Type B pancreatic cell (in vitro differentiated cells): ENCODE measurements around the gene THRB. TPM values are rescaled to one million over a fixed set of nuclear protein-coding genes. Genes with fewer than 3 reads are reported as not detected.

Source experiments
- DNase-seq: peaks from one replicate; pipeline ENCODE4 v3.0.0; 2021; ENCODE audit warnings: mixed read lengths; ENCODE audit not compliant: unreplicated experiment; ENCODE audit errors: extremely low spot score
- H3K27ac Mint-ChIP-seq: 2 replicates; pipeline ENCODE4 v1.8.0; 2021; ENCODE audit warnings: mild to moderate bottlenecking, mixed read lengths
- H3K27me3 Mint-ChIP-seq: 2 replicates; pipeline ENCODE4 v1.8.0; 2021; ENCODE audit warnings: mixed read lengths
- H3K36me3 Mint-ChIP-seq: 2 replicates; pipeline ENCODE4 v1.8.0; 2021; ENCODE audit warnings: mixed read lengths
- H3K4me1 Mint-ChIP-seq: one replicate; pipeline ENCODE4 v1.8.0; 2021; ENCODE audit warnings: mixed read lengths; ENCODE audit not compliant: unreplicated experiment
- H3K4me3 Mint-ChIP-seq: 2 replicates; pipeline ENCODE4 v1.8.0; 2021; ENCODE audit warnings: mild to moderate bottlenecking, mixed read lengths
- H3K9me3 Mint-ChIP-seq: 2 replicates; pipeline ENCODE4 v1.8.0; 2021; ENCODE audit warnings: mixed read lengths
- CTCF ChIP-seq: fragments of 200-600 bp; sonication (generic); conservative IDR thresholded peaks from 2 replicates; pipeline ENCODE4 v1.5.0; 2021; ENCODE audit warnings: antibody characterized with exemption, mild to moderate bottlenecking
- total RNA-seq: library from RNA; stranded (reverse); gene quantifications from 2 replicates; pipeline ENCODE4 v1.2.1, GENCODE V29; 2021; ENCODE audit warnings: low replicate concordance

The THRB gene
- total RNA-seq, 1 donor from 2014 or later, result 15.6 TPM

GRCh38 chr3:24450160-24450907 lies 44.3 kb downstream of the THRB start:
- H3K4me1 Mint-ChIP-seq, result peaks cover 8% of the 10 kb centered on the region
- no peak for TF ChIP-seq CTCF
- no peak overlapping the region for H3K27ac Mint-ChIP-seq
- no peak overlapping the region for H3K4me3 Mint-ChIP-seq
- peaks cover 6% of the 10 kb centered on the region for H3K36me3 Mint-ChIP-seq
- H3K9me3 Mint-ChIP-seq, result no peaks in the 10 kb centered on the region
- H3K27me3 Mint-ChIP-seq, result no peaks in the 10 kb centered on the region
- no peak for DNase-seq

GRCh38 chr3:24447836-24448235 lies 46.8 kb downstream of the THRB start:
- no peak overlapping the region for H3K4me3 Mint-ChIP-seq
- TF ChIP-seq CTCF, result no peak
- H3K4me1 Mint-ChIP-seq, result peaks cover 8% of the 10 kb centered on the region
- peak overlapping the region; percentile 65 for H3K27ac Mint-ChIP-seq
- DNase-seq, result no peak
- H3K27me3 Mint-ChIP-seq, result no peaks in the 10 kb centered on the region
- no peaks in the 10 kb centered on the region for H3K9me3 Mint-ChIP-seq
- H3K36me3 Mint-ChIP-seq, result peaks cover under 1% of the 10 kb centered on the region

GRCh38 chr3:24446032-24446431 lies 48.6 kb downstream of the THRB start:
- no peak for TF ChIP-seq CTCF
- no peaks in the 10 kb centered on the region for H3K9me3 Mint-ChIP-seq
- no peaks in the 10 kb centered on the region for H3K36me3 Mint-ChIP-seq
- H3K4me1 Mint-ChIP-seq, result peaks cover 8% of the 10 kb centered on the region
- H3K4me3 Mint-ChIP-seq, result no peak overlapping the region
- no peaks in the 10 kb centered on the region for H3K27me3 Mint-ChIP-seq
- no peak for DNase-seq
- no peak overlapping the region for H3K27ac Mint-ChIP-seq

- Mint-ChIP-seq H3K9me3 (no peaks in the 10 kb centered on the region), H3K4me1 (peaks cover 4% of the 10 kb centered on the region), H3K36me3 (no peaks in the 10 kb centered on the region), H3K4me3 (no peak overlapping the region), H3K27me3 (no peaks in the 10 kb centered on the region), H3K27ac (no peak overlapping the region)
- DNase-seq, result no peak
- TF ChIP-seq CTCF, result no peak
These were observed 51.2 kb downstream of the THRB start for GRCh38 chr3:24443476-24443875.

- no peak for DNase-seq
- Mint-ChIP-seq H3K27ac (no peak overlapping the region), H3K9me3 (no peaks in the 10 kb centered on the region), H3K4me3 (no peak overlapping the region), H3K4me1 (peaks cover 3% of the 10 kb centered on the region), H3K36me3 (no peaks in the 10 kb centered on the region), H3K27me3 (no peaks in the 10 kb centered on the region)
- no peak for TF ChIP-seq CTCF
These were observed 53.7 kb downstream of the THRB start for GRCh38 chr3:24440760-24441464.
